ENCODE measurements around the gene ATP11B.

The ATP11B gene

GRCh38 chr3:182964179-182964578 lies 170.9 kb downstream of the ATP11B start:
- no peak for DNase-seq

DNA sequence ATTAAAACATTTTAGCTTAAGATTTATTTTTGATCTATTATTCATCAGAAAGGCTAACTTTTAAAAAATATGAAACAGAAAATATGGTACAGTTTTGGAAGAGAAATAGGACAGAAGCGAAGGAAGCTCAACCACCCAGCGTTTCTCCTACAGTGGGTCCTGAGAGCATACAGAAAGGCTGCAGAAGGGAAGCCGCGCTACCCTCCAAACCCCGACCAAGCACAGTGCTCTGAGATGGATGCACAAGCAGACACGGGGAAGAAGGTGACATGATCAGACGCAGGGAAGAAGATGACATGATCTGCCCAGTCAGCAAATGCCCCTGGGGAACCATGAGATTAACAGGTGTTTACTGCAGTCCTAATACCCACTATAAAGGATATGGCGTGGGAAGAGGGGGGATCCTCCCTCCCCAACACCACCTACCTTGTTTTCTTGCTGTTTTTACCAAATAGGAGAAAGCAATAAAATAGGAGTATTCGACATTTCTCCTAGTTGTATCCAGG lies 172.6 kb downstream of the ATP11B start:
- DNase-seq: no peak

DNA sequence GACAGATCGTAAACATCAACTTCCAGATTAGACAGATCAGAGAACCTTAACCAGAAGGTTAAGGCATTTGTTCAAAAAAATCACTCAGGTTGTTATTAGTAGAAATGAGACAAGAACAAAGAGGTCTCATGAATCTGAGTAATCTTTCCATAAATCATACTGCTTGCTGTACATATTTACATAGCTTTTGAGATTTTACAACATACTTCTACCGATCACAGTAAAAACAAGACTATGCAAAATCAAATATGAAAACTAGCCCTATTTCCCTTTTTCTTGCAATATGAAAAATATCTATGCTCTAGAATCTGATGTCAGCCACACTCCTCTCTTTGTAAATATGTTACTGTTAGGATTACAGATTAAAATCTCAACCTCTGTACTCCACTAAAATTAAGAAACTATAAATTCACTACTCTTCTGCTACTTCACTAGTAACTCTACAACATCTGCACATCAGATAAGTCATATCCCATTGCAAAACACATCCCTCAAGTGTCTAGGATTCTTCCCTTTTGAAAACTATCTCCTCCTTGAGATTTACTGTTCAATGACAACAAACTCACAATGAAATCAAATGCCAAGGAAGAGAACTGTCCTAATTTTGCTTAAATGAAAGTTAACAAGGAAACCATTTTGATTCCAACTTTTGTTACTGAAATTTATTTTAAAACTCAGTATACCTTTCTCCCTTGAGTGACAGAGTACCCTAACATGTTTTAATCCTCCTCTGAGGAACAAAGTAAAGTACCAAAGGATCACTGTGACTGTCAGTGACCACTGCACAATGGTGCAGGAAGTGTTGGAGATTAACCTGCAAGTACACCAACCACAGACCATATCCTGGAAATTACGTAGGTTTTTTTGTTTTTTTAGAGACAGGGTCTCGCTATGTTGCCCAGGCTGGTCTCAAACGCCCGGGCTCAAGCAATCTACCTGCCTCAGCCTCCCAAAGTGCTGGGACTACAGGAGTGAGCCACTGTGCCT lies 174.2 kb downstream of the ATP11B start:
- DNase-seq: no peak

DNA sequence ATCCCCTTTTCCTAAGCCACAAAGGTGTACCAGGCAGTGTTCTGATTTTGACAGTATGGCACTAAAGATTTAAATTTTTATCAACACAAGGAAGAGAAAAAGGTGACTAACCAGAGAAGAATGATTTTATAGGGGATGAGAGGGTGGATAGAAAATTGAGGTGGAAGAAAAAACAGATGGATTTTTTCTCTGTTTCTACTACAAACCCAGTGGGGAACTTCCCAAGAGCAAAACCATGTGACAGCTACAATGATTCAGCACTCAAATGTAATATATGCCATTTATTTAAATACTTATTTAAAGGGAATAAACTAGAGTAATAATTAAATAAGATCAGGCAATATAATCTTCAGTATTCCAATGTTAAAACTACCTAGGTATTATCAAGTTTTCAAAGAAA lies 176.0 kb downstream of the ATP11B start:
- DNase-seq: no peak

GRCh38 chr3:182969853-182970252 lies 176.5 kb downstream of the ATP11B start:
- no peak for DNase-seq

- no peak for DNase-seq
These were observed 177.6 kb downstream of the ATP11B start for GRCh38 chr3:182970811-182971418.
